H9 (cell line): Measurements from ENCODE around the gene SDR9C7. TPM values are rescaled to one million over a fixed set of nuclear protein-coding genes. Genes with fewer than 3 reads are reported as not detected.

Experiments
- DNase-seq: peaks from one replicate; pipeline ENCODE4 v3.0.0-alpha.2; 2017
- H2AFZ ChIP-seq: one replicate; pipeline ENCODE4 v1.6.1; 2013; ENCODE audit warnings: mild to moderate bottlenecking, low read length, control low read depth, moderate library complexity
- H2AK5ac ChIP-seq: 2 replicates; pipeline ENCODE4 v1.6.1; 2013; ENCODE audit warnings: low read length, control low read depth, mixed read lengths; ENCODE audit not compliant: insufficient read length
- H2BK120ac ChIP-seq: one replicate; pipeline ENCODE4 v1.6.1; 2013; ENCODE audit warnings: low read depth, mild to moderate bottlenecking, low read length, control low read depth, inconsistent platforms; ENCODE audit not compliant: poor library complexity, severe bottlenecking
- H2BK12ac ChIP-seq: 2 replicates; pipeline ENCODE4 v1.6.1; 2013; ENCODE audit warnings: low read length, control low read depth, mixed read lengths, low read depth; ENCODE audit not compliant: insufficient read length
- H2BK15ac ChIP-seq: 2 replicates; pipeline ENCODE4 v1.6.1; 2013; ENCODE audit warnings: low read depth, low read length, control low read depth
- H2BK20ac ChIP-seq: one replicate; pipeline ENCODE4 v1.6.1; 2013; ENCODE audit warnings: low read depth, mild to moderate bottlenecking, low read length, control low read depth, inconsistent platforms; ENCODE audit not compliant: poor library complexity, severe bottlenecking
- H2BK5ac ChIP-seq: 2 replicates; pipeline ENCODE4 v1.6.1; 2013; ENCODE audit warnings: low read length, control low read depth, mixed read lengths; ENCODE audit not compliant: insufficient read length
- H3K14ac ChIP-seq: 2 replicates; pipeline ENCODE4 v1.6.1; 2013; ENCODE audit warnings: low read length, control low read depth; ENCODE audit not compliant: insufficient read depth
- H3K18ac ChIP-seq: 2 replicates; pipeline ENCODE4 v1.6.1; 2013; ENCODE audit warnings: low read depth, mild to moderate bottlenecking, mixed read lengths, low read length, control low read depth; ENCODE audit not compliant: insufficient read length
- H3K23ac ChIP-seq: 2 replicates; pipeline ENCODE4 v1.6.1; 2013; ENCODE audit warnings: low read length, control low read depth, mixed read lengths, low read depth; ENCODE audit not compliant: insufficient read length
- H3K23me2 ChIP-seq: 2 replicates; pipeline ENCODE4 v1.6.1; 2013; ENCODE audit warnings: low read depth, mild to moderate bottlenecking, mixed read lengths, low read length, control low read depth; ENCODE audit not compliant: insufficient read length, poor library complexity, severe bottlenecking
- H3K27ac ChIP-seq: 2 replicates; pipeline ENCODE4 v1.5.1; 2013; ENCODE audit warnings: low read length, control low read depth, mixed read lengths, low read depth; ENCODE audit not compliant: insufficient read length
- H3K27me3 ChIP-seq: 2 replicates; pipeline ENCODE4 v1.6.1; 2013; ENCODE audit warnings: low read length, control low read depth, inconsistent platforms; ENCODE audit not compliant: insufficient read depth
- H3K4ac ChIP-seq: 2 replicates; pipeline ENCODE4 v1.6.1; 2013; ENCODE audit warnings: low read depth, mild to moderate bottlenecking, control low read depth, inconsistent platforms, low read length, moderate library complexity
- H3K4me1 ChIP-seq: 2 replicates; pipeline ENCODE4 v1.6.1; 2013; ENCODE audit warnings: low read length, control low read depth, inconsistent platforms; ENCODE audit not compliant: insufficient read depth
- H3K4me2 ChIP-seq: 2 replicates; pipeline ENCODE4 v1.6.1; 2013; ENCODE audit warnings: low read length, control low read depth, mixed read lengths; ENCODE audit not compliant: insufficient read length, insufficient read depth
- H3K56ac ChIP-seq: 2 replicates; pipeline ENCODE4 v1.6.1; 2013; ENCODE audit warnings: low read depth, mild to moderate bottlenecking, mixed read lengths, low read length, control low read depth; ENCODE audit not compliant: insufficient read length
- H3K79me1 ChIP-seq: 2 replicates; pipeline ENCODE4 v1.6.1; 2013; ENCODE audit warnings: low read depth, mild to moderate bottlenecking, moderate library complexity, low read length, control low read depth, inconsistent platforms; ENCODE audit not compliant: insufficient read depth, poor library complexity, severe bottlenecking
- H3K79me2 ChIP-seq: 2 replicates; pipeline ENCODE4 v1.6.1; 2013; ENCODE audit warnings: low read length, control low read depth, inconsistent platforms; ENCODE audit not compliant: insufficient read depth
- H3K9ac ChIP-seq: 2 replicates; pipeline ENCODE4 v1.6.1; 2013; ENCODE audit warnings: low read length, control low read depth, mixed read lengths; ENCODE audit not compliant: insufficient read length; ENCODE audit errors: extremely low read depth
- H3K9me3 ChIP-seq: one replicate; pipeline ENCODE4 v1.6.1; 2013; ENCODE audit warnings: low read depth, low read length, inconsistent platforms; ENCODE audit not compliant: control insufficient read depth
- H3T11ph ChIP-seq: one replicate; pipeline ENCODE4 v1.6.1; 2013; ENCODE audit warnings: mild to moderate bottlenecking, low read length, control low read depth, inconsistent platforms
- H4K20me1 ChIP-seq: one replicate; pipeline ENCODE4 v1.6.1; 2013; ENCODE audit not compliant: control insufficient read depth, insufficient read length, insufficient read depth
- H4K5ac ChIP-seq: 2 replicates; pipeline ENCODE4 v1.6.1; 2013; ENCODE audit warnings: low read depth, mild to moderate bottlenecking, mixed read lengths, low read length, control low read depth; ENCODE audit not compliant: insufficient read length
- H4K8ac ChIP-seq: replicated peaks from 2 replicates; pipeline ENCODE4 v1.6.1; 2013; ENCODE audit warnings: low read length, control low read depth, mixed read lengths, low read depth; ENCODE audit not compliant: insufficient read length
- H4K91ac ChIP-seq: 2 replicates; pipeline ENCODE4 v1.6.1; 2013; ENCODE audit warnings: low read depth, mild to moderate bottlenecking, moderate library complexity, mixed read lengths, low read length, control low read depth; ENCODE audit not compliant: insufficient read length
- H3K27ac Mint-ChIP-seq, 3 experiments: 2 replicates in 2 of 3; 3 replicates in 1 of 3; pipeline ENCODE4 v1.8.0; 2020 to 2021; ENCODE audit warnings: mixed read lengths in 3 of 3, mild to moderate bottlenecking in 1 of 3, moderate library complexity in 1 of 3
- H3K27me3 Mint-ChIP-seq: 2 replicates; pipeline ENCODE4 v1.8.0; 2021; ENCODE audit warnings: low read depth, mild to moderate bottlenecking, moderate library complexity, mixed read lengths
- H3K36me3 Mint-ChIP-seq, 3 experiments: 2 replicates in 2 of 3; 3 replicates in 1 of 3; pipeline ENCODE4 v1.8.0; 2020 to 2021; ENCODE audit warnings: low read depth in 3 of 3, mixed read lengths in 3 of 3; ENCODE audit not compliant: insufficient read depth in 1 of 3
- H3K4me1 Mint-ChIP-seq, 2 experiments: 2 replicates each; pipeline ENCODE4 v1.8.0; 2020; ENCODE audit warnings: mixed read lengths in 2 of 2
- H3K4me3 Mint-ChIP-seq, 2 experiments: 2 replicates in 1 of 2; 3 replicates in 1 of 2; pipeline ENCODE4 v1.8.0; 2020 to 2021; ENCODE audit warnings: mild to moderate bottlenecking in 2 of 2, mixed read lengths in 2 of 2, moderate library complexity in 1 of 2
- H3K9me3 Mint-ChIP-seq, 2 experiments: 2 replicates in 1 of 2; 3 replicates in 1 of 2; pipeline ENCODE4 v1.8.0; 2020; ENCODE audit warnings: mild to moderate bottlenecking in 2 of 2, mixed read lengths in 2 of 2, moderate library complexity in 1 of 2
- WGBS: extraction: QIAGEN DNeasy Blood & Tissue Kit; methylation state at CpG from one replicate; pipeline ENCODE4 v1.1.7; 2013; ENCODE audit warnings: missing lambda C conversion rate, low lambda C conversion rate, mixed read lengths; ENCODE audit not compliant: insufficient read length; ENCODE audit errors: extremely low coverage; 5-methylcytosine and 5-hydroxymethylcytosine counted together
- total RNA-seq: library from RNA; stranded (reverse); gene quantifications from 2 replicates; pipeline ENCODE4 v1.2.1, GENCODE V29; 2021
- TF ChIP-seq, protein P1 (sequence below): fragments of 200-600 bp; sonication (generic); conservative IDR thresholded peaks from 3 replicates; pipeline ENCODE4 v1.8.0; 2021; ENCODE audit warnings: antibody characterized with exemption, mild to moderate bottlenecking

The SDR9C7 gene
- total RNA-seq, 1 experiment from 2014 or later = not detected

DNA sequence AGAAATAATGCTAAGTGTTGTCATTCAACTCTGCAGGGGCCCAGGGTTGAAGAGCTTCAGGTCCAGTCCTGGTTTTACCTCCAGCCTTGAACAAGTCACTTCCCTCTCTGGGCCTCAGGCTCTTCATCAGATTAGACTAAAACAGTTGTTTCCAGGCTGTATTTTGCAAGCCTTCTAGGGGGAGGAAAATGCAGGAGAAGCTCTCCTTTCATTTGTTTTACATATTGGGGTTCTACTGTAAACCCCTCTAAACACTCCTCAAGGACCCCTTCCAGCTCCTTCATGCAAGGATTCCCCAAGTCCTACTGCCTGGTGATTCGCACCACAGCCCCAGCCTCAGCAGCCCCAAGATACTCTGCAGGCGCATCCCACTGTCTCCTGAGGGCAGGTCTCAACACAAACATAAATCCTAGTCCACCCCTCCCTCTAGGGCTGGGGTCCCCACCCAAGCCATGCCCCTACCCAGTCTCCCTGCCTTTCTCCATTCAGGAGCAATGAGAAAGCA is 2.7 kb downstream of the SDR9C7 start:
- Histone ChIP-seq H3K27me3 (no peaks in the 10 kb centered on the region), H3K56ac (no peak overlapping the region), H2BK120ac (no peak overlapping the region), H2BK5ac (no peak overlapping the region), H3K4ac (no peak overlapping the region), H3K18ac (peak overlapping the region; percentile 72), H3K14ac (no peak overlapping the region), H4K20me1 (no peaks in the 10 kb centered on the region), H2AK5ac (no peak overlapping the region), H2BK15ac (no peak overlapping the region), H3K23ac (no peak overlapping the region), H3K23me2 (no peaks in the 10 kb centered on the region), H2AFZ (peak overlapping the region; percentile 15), H3T11ph (no peak overlapping the region), H3K9me3 (no peaks in the 10 kb centered on the region), H4K5ac (no peak overlapping the region), H3K4me2 (no peak overlapping the region), H4K91ac (no peak overlapping the region), H2BK20ac (no peak overlapping the region), H3K79me2 (no peaks in the 10 kb centered on the region), H3K9ac (no peak overlapping the region), H2BK12ac (no peak overlapping the region), H3K27ac (no peak overlapping the region), H3K79me1 (no peaks in the 10 kb centered on the region), H4K8ac (no peak overlapping the region), H3K4me1 (peaks cover 6% of the 10 kb centered on the region; the same call in 1 of the 2 replicates)
- Mint-ChIP-seq H3K27me3 (peaks cover 11% of the 10 kb centered on the region), H3K4me1 (peaks cover 36 to 38% of the 10 kb centered on the region in 2 experiments), H3K27ac (peak overlapping the region in 2 of 3 experiments; percentile 55 to 62; a peak in 3 of 7 replicates), H3K36me3 (no peaks in the 10 kb centered on the region), H3K9me3 (no peaks in the 10 kb centered on the region; a peak in 3 of 5 replicates), H3K4me3 (no peak overlapping the region)
- no peak for DNase-seq
- TF ChIP-seq, protein P1, sequence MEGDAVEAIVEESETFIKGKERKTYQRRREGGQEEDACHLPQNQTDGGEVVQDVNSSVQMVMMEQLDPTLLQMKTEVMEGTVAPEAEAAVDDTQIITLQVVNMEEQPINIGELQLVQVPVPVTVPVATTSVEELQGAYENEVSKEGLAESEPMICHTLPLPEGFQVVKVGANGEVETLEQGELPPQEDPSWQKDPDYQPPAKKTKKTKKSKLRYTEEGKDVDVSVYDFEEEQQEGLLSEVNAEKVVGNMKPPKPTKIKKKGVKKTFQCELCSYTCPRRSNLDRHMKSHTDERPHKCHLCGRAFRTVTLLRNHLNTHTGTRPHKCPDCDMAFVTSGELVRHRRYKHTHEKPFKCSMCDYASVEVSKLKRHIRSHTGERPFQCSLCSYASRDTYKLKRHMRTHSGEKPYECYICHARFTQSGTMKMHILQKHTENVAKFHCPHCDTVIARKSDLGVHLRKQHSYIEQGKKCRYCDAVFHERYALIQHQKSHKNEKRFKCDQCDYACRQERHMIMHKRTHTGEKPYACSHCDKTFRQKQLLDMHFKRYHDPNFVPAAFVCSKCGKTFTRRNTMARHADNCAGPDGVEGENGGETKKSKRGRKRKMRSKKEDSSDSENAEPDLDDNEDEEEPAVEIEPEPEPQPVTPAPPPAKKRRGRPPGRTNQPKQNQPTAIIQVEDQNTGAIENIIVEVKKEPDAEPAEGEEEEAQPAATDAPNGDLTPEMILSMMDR = no peak
- no CpG with 5 or more reads among the region's 2 CpGs for WGBS
